ENCODE data around the gene ARHGAP8.
"Not testable (repeated sequence)": the region's sequence is repeated elsewhere in the genome, so short reads cannot be mapped to it uniquely, and the experiment has no call there.

The ARHGAP8 gene

GRCh38 chr22:44727148-44727547 is 25.2 kb upstream of the ARHGAP8 start:
- DNase-seq, result no peak

GRCh38 chr22:44727709-44728108 is 24.7 kb upstream of the ARHGAP8 start:
- DNase-seq, result no peak

GRCh38 chr22:44728761-44729324 is 23.5 kb upstream of the ARHGAP8 start:
- no peak for DNase-seq

GRCh38 chr22:44729391-44730021 is 22.9 kb upstream of the ARHGAP8 start:
- DNase-seq, result no peak

GRCh38 chr22:44730022-44730393 is 22.4 kb upstream of the ARHGAP8 start:
- no peak for DNase-seq

- DNase-seq, result no peak
These were observed 21.7 kb upstream of the ARHGAP8 start for GRCh38 chr22:44730490-44731356.

- no peak for DNase-seq
These were observed 20.9 kb upstream of the ARHGAP8 start for GRCh38 chr22:44731357-44731970.

GRCh38 chr22:44732017-44732561 is 20.3 kb upstream of the ARHGAP8 start:
- DNase-seq, result no peak

- DNase-seq, result no peak
These were observed 19.7 kb upstream of the ARHGAP8 start for GRCh38 chr22:44732661-44733060.

- no peak for DNase-seq
These were observed 18.8 kb upstream of the ARHGAP8 start for GRCh38 chr22:44733426-44734106.

GRCh38 chr22:44734278-44734677 is 18.1 kb upstream of the ARHGAP8 start:
- no peak for DNase-seq

GRCh38 chr22:44734801-44735517 is 17.4 kb upstream of the ARHGAP8 start:
- no peak for DNase-seq

- DNase-seq, result no peak
These were observed 16.6 kb upstream of the ARHGAP8 start for GRCh38 chr22:44735518-44736428.

GRCh38 chr22:44736581-44737405 is 15.6 kb upstream of the ARHGAP8 start:
- DNase-seq, result no peak

- DNase-seq, result no peak
These were observed 14.7 kb upstream of the ARHGAP8 start for GRCh38 chr22:44737406-44738346.

GRCh38 chr22:44738347-44738715 is 14.0 kb upstream of the ARHGAP8 start:
- DNase-seq, result no peak

- no peak for DNase-seq
These were observed 13.4 kb upstream of the ARHGAP8 start for GRCh38 chr22:44739024-44739423.

GRCh38 chr22:44739666-44740065 is 12.7 kb upstream of the ARHGAP8 start:
- DNase-seq, result not testable (repeated sequence)

GRCh38 chr22:44740307-44740706 is 12.1 kb upstream of the ARHGAP8 start:
- no peak for DNase-seq

Data from NCI-H1092 treated with DMSO at 0.1 percent for 48 hours (cell line).